GM23338 (cell line): ENCODE data around the gene CNKSR1. TPM values are rescaled to one million over a fixed set of nuclear protein-coding genes. Genes with fewer than 3 reads are reported as not detected.

Experiments used
- ATAC-seq: fragments of 200-7000 bp; cut with Tn5 transposase; 3 replicates; pipeline ENCODE4 v1.9.1; 2020
- DNase-seq: peaks from one replicate; pipeline ENCODE4 v3.0.0-alpha.2; 2015; ENCODE audit warnings: low spot score
- H2AFZ ChIP-seq: fragments of 200-600 bp; sonication (generic); 2 replicates; pipeline ENCODE4 v1.8.0; 2016; ENCODE audit warnings: antibody characterized with exemption, mild to moderate bottlenecking, moderate library complexity
- H3F3A ChIP-seq: fragments of 200-600 bp; sonication (generic); replicated peaks from 2 replicates; pipeline ENCODE4 v1.8.0; 2017; ENCODE audit warnings: antibody characterized with exemption, mixed run types, low read depth
- H3K27ac ChIP-seq: fragments of 200-600 bp; sonication (generic); 2 replicates; pipeline ENCODE4 v1.6.1; 2016; ENCODE audit warnings: low read depth
- H3K27me3 ChIP-seq: fragments of 200-600 bp; sonication (generic); 2 replicates; pipeline ENCODE4 v1.8.0; 2016; ENCODE audit warnings: mild to moderate bottlenecking, mixed run types, moderate library complexity; ENCODE audit not compliant: insufficient read depth
- H3K36me3 ChIP-seq: fragments of 200-600 bp; sonication (generic); 2 replicates; pipeline ENCODE4 v1.8.0; 2016; ENCODE audit warnings: mild to moderate bottlenecking; ENCODE audit not compliant: insufficient read depth
- H3K4me1 ChIP-seq: fragments of 200-600 bp; sonication (generic); 2 replicates; pipeline ENCODE4 v1.8.0; 2016; ENCODE audit warnings: mild to moderate bottlenecking, moderate library complexity; ENCODE audit not compliant: insufficient read depth
- H3K4me2 ChIP-seq: fragments of 200-600 bp; sonication (generic); 2 replicates; pipeline ENCODE4 v1.7.1; 2017; ENCODE audit warnings: mixed run types
- H3K4me3 ChIP-seq: fragments of 200-600 bp; sonication (generic); 2 replicates; pipeline ENCODE4 v1.6.1; 2016; ENCODE audit warnings: mixed run types
- H3K79me2 ChIP-seq: fragments of 200-600 bp; sonication (generic); replicated peaks from 2 replicates; pipeline ENCODE4 v1.8.0; 2017; ENCODE audit warnings: mild to moderate bottlenecking; ENCODE audit not compliant: insufficient read depth
- H3K9me2 ChIP-seq: fragments of 200-600 bp; sonication (generic); 2 replicates; pipeline ENCODE4 v1.8.0; 2017; ENCODE audit not compliant: insufficient read depth
- H4K20me1 ChIP-seq: fragments of 200-600 bp; sonication (generic); replicated peaks from 2 replicates; pipeline ENCODE4 v1.8.0; 2017; ENCODE audit warnings: mild to moderate bottlenecking; ENCODE audit not compliant: insufficient read depth
- H3K27ac Mint-ChIP-seq: 2 replicates; pipeline ENCODE4 v1.8.0; 2020; ENCODE audit warnings: inconsistent platforms, mild to moderate bottlenecking, moderate library complexity, mixed read lengths
- H3K27me3 Mint-ChIP-seq: 3 replicates; pipeline ENCODE4 v1.8.0; 2022; ENCODE audit warnings: low read depth, mild to moderate bottlenecking, moderate library complexity, mixed read lengths, inconsistent platforms; ENCODE audit not compliant: insufficient read depth, poor library complexity
- H3K36me3 Mint-ChIP-seq: 3 replicates; pipeline ENCODE4 v1.8.0; 2021; ENCODE audit warnings: low read depth, mild to moderate bottlenecking, inconsistent platforms, moderate library complexity, mixed read lengths
- H3K4me1 Mint-ChIP-seq: 3 replicates; pipeline ENCODE4 v1.8.0; 2020; ENCODE audit warnings: mild to moderate bottlenecking, inconsistent platforms, mixed read lengths
- H3K4me3 Mint-ChIP-seq: 3 replicates; pipeline ENCODE4 v1.8.0; 2021; ENCODE audit warnings: moderate library complexity, mild to moderate bottlenecking, inconsistent platforms, mixed read lengths
- H3K9me3 Mint-ChIP-seq: 3 replicates; pipeline ENCODE4 v1.8.0; 2020; ENCODE audit warnings: moderate library complexity, mild to moderate bottlenecking, inconsistent platforms, mixed read lengths
- CREB1 ChIP-seq: fragments of 250-450 bp; sonication (Bioruptor Pico); IDR thresholded peaks from 2 replicates; pipeline ENCODE4 v1.5.0; 2020; ENCODE audit warnings: low read depth, mild to moderate bottlenecking, moderate library complexity
- EZH2 ChIP-seq: fragments of 200-600 bp; sonication (generic); IDR thresholded peaks from one replicate; pipeline ENCODE4 v1.8.0; 2017; ENCODE audit warnings: antibody characterized with exemption, mild to moderate bottlenecking, low read depth; ENCODE audit not compliant: unreplicated experiment
- EZH2phosphoT487 ChIP-seq: fragments of 200-600 bp; sonication (generic); IDR thresholded peaks from one replicate; pipeline ENCODE4 v1.8.1; 2018; ENCODE audit warnings: antibody characterized with exemption; ENCODE audit not compliant: unreplicated experiment
- JUNB ChIP-seq: IDR thresholded peaks from one replicate; pipeline ENCODE4 v1.6.1; 2016; ENCODE audit warnings: antibody characterized with exemption; ENCODE audit not compliant: unreplicated experiment
- NANOG ChIP-seq: IDR thresholded peaks from 2 replicates; pipeline ENCODE4 v1.6.1; 2016; ENCODE audit warnings: antibody characterized with exemption, borderline replicate concordance
- POLR2AphosphoS5 ChIP-seq: IDR thresholded peaks from 2 replicates; pipeline ENCODE4 v1.6.1; 2016; ENCODE audit warnings: antibody characterized with exemption, low read depth
- REST ChIP-seq: IDR thresholded peaks from one replicate; pipeline ENCODE4 v1.6.1; 2018; ENCODE audit warnings: antibody characterized with exemption; ENCODE audit not compliant: unreplicated experiment
- STAT1 ChIP-seq: IDR thresholded peaks from one replicate; pipeline ENCODE4 v1.6.1; 2016; ENCODE audit warnings: antibody characterized with exemption; ENCODE audit not compliant: unreplicated experiment
- ZNF114 ChIP-seq: fragments of 250-450 bp; sonication (Bioruptor Pico); IDR thresholded peaks from 2 replicates; pipeline ENCODE4 v1.5.0; 2020; ENCODE audit warnings: mild to moderate bottlenecking, moderate library complexity
- ZNF331 ChIP-seq: fragments of 250-450 bp; sonication (Bioruptor Pico); IDR thresholded peaks from 2 replicates; pipeline ENCODE4 v1.5.0; 2020; ENCODE audit warnings: low read depth, mild to moderate bottlenecking, moderate library complexity
- polyA plus RNA-seq: library from polyadenylated mRNA; unstranded; fragments of >200 nt; fragmentation: Nextera tagmentation; extraction: Ambion mirVana; gene quantifications from 2 replicates; pipeline ENCODE4 v1.2.1, GENCODE V29; 2016
- total RNA-seq: library from RNA; depleted of rRNA; stranded (reverse); fragments of >200 nt; shearing (Covaris generic); gene quantifications from 2 replicates; pipeline ENCODE4 v1.2.3, GENCODE V29; 2014
- TF ChIP-seq, protein P1 (sequence below): IDR thresholded peaks from 2 replicates; pipeline ENCODE4 v1.6.1; 2016; ENCODE audit warnings: antibody characterized with exemption
- TF ChIP-seq, protein P2 (sequence below), 2 experiments: fragments of 200-600 bp in 1 of 2; sonication (generic) in 1 of 2; conservative IDR thresholded peaks; 2 replicates each; pipeline versions ENCODE4 v1.5.1 to v1.6.1; 2016 to 2017; ENCODE audit warnings: antibody characterized with exemption in 2 of 2, low read depth in 2 of 2, mild to moderate bottlenecking in 2 of 2, moderate library complexity in 1 of 2
- TF ChIP-seq, protein P3 (sequence below): fragments of 250-450 bp; sonication (Bioruptor Pico); IDR thresholded peaks from 2 replicates; pipeline ENCODE4 v1.5.0; 2020; ENCODE audit warnings: mild to moderate bottlenecking, moderate library complexity

CNKSR1 gene
- total and polyA plus RNA-seq, 2 experiments from 2014 or later, result 9.7 to 12.5 TPM

- peaks cover 9% of the 10 kb centered on the region for H3K27me3 Mint-ChIP-seq
- Histone ChIP-seq H3F3A (no peaks in the 10 kb centered on the region), H2AFZ (no peak overlapping the region), H3K9me2 (no peaks in the 10 kb centered on the region), H3K4me1 (no peaks in the 10 kb centered on the region), H3K79me2 (no peaks in the 10 kb centered on the region), H3K27me3 (no peaks in the 10 kb centered on the region), H3K36me3 (no peaks in the 10 kb centered on the region), H4K20me1 (no peaks in the 10 kb centered on the region), H3K27ac (no peak overlapping the region), H3K4me2 (no peak overlapping the region), H3K4me3 (no peak overlapping the region)
- ATAC-seq, result no peak
- H3K27ac Mint-ChIP-seq, result no peak overlapping the region
- no peaks in the 10 kb centered on the region; the same call in 2 of the 3 replicates for H3K9me3 Mint-ChIP-seq
- no peaks in the 10 kb centered on the region for H3K36me3 Mint-ChIP-seq
- no peak for DNase-seq
- H3K4me3 Mint-ChIP-seq, result no peak overlapping the region
- TF ChIP-seq REST (no peak), ZNF114 (CRISPR knock-in tag) (no peak), STAT1 (no peak), EZH2 (no peak), EZH2phosphoT487 (no peak), CREB1 (no peak), JUNB (no peak), NANOG (no peak), ZNF331 (CRISPR knock-in tag) (no peak), POLR2AphosphoS5 (no peak)
- TF ChIP-seq, protein P1, sequence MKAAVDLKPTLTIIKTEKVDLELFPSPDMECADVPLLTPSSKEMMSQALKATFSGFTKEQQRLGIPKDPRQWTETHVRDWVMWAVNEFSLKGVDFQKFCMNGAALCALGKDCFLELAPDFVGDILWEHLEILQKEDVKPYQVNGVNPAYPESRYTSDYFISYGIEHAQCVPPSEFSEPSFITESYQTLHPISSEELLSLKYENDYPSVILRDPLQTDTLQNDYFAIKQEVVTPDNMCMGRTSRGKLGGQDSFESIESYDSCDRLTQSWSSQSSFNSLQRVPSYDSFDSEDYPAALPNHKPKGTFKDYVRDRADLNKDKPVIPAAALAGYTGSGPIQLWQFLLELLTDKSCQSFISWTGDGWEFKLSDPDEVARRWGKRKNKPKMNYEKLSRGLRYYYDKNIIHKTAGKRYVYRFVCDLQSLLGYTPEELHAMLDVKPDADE, result no peak
- TF ChIP-seq, protein P2, sequence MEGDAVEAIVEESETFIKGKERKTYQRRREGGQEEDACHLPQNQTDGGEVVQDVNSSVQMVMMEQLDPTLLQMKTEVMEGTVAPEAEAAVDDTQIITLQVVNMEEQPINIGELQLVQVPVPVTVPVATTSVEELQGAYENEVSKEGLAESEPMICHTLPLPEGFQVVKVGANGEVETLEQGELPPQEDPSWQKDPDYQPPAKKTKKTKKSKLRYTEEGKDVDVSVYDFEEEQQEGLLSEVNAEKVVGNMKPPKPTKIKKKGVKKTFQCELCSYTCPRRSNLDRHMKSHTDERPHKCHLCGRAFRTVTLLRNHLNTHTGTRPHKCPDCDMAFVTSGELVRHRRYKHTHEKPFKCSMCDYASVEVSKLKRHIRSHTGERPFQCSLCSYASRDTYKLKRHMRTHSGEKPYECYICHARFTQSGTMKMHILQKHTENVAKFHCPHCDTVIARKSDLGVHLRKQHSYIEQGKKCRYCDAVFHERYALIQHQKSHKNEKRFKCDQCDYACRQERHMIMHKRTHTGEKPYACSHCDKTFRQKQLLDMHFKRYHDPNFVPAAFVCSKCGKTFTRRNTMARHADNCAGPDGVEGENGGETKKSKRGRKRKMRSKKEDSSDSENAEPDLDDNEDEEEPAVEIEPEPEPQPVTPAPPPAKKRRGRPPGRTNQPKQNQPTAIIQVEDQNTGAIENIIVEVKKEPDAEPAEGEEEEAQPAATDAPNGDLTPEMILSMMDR (conservative IDR thresholded peaks at IDR 0.05; ENCODE audit: low read depth in 2 of 2), result no peak
- TF ChIP-seq, protein P3, sequence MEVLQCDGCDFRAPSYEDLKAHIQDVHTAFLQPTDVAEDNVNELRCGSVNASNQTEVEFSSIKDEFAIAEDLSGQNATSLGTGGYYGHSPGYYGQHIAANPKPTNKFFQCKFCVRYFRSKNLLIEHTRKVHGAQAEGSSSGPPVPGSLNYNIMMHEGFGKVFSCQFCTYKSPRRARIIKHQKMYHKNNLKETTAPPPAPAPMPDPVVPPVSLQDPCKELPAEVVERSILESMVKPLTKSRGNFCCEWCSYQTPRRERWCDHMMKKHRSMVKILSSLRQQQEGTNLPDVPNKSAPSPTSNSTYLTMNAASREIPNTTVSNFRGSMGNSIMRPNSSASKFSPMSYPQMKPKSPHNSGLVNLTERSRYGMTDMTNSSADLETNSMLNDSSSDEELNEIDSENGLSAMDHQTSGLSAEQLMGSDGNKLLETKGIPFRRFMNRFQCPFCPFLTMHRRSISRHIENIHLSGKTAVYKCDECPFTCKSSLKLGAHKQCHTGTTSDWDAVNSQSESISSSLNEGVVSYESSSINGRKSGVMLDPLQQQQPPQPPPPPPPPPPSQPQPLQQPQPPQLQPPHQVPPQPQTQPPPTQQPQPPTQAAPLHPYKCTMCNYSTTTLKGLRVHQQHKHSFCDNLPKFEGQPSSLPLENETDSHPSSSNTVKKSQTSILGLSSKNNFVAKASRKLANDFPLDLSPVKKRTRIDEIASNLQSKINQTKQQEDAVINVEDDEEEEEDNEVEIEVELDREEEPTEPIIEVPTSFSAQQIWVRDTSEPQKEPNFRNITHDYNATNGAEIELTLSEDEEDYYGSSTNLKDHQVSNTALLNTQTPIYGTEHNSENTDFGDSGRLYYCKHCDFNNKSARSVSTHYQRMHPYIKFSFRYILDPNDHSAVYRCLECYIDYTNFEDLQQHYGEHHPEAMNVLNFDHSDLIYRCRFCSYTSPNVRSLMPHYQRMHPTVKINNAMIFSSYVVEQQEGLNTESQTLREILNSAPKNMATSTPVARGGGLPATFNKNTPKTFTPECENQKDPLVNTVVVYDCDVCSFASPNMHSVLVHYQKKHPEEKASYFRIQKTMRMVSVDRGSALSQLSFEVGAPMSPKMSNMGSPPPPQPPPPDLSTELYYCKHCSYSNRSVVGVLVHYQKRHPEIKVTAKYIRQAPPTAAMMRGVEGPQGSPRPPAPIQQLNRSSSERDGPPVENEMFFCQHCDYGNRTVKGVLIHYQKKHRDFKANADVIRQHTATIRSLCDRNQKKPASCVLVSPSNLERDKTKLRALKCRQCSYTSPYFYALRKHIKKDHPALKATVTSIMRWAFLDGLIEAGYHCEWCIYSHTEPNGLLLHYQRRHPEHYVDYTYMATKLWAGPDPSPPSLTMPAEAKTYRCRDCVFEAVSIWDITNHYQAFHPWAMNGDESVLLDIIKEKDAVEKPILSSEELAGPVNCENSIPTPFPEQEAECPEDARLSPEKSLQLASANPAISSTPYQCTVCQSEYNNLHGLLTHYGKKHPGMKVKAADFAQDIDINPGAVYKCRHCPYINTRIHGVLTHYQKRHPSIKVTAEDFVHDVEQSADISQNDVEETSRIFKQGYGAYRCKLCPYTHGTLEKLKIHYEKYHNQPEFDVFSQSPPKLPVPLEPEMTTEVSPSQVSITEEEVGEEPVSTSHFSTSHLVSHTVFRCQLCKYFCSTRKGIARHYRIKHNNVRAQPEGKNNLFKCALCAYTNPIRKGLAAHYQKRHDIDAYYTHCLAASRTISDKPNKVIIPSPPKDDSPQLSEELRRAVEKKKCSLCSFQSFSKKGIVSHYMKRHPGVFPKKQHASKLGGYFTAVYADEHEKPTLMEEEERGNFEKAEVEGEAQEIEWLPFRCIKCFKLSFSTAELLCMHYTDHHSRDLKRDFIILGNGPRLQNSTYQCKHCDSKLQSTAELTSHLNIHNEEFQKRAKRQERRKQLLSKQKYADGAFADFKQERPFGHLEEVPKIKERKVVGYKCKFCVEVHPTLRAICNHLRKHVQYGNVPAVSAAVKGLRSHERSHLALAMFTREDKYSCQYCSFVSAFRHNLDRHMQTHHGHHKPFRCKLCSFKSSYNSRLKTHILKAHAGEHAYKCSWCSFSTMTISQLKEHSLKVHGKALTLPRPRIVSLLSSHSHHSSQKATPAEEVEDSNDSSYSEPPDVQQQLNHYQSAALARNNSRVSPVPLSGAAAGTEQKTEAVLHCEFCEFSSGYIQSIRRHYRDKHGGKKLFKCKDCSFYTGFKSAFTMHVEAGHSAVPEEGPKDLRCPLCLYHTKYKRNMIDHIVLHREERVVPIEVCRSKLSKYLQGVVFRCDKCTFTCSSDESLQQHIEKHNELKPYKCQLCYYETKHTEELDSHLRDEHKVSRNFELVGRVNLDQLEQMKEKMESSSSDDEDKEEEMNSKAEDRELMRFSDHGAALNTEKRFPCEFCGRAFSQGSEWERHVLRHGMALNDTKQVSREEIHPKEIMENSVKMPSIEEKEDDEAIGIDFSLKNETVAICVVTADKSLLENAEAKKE, result no peak
- H3K4me1 Mint-ChIP-seq, result peaks cover 21% of the 10 kb centered on the region
Observed at GRCh38 chr1:26195805-26196204, 18.5 kb downstream of the CNKSR1 start.
